GM19372 (cell line): ENCODE measurements around the gene SOHLH1.

Experiments used
- ATAC-seq: cut with Tn5 transposase; IDR thresholded peaks from one replicate; pipeline ENCODE4 v1.9.1; 2021; ENCODE audit warnings: mild to moderate bottlenecking, low read depth, moderate library complexity; ENCODE audit not compliant: unreplicated experiment

Gene SOHLH1

GRCh38 chr9:135705376-135705775 lies 6.1 kb upstream of the SOHLH1 start:
- ATAC-seq = no peak

GRCh38 chr9:135704483-135704882 lies 5.2 kb upstream of the SOHLH1 start:
- no peak for ATAC-seq

GRCh38 chr9:135703726-135704125 lies 4.4 kb upstream of the SOHLH1 start:
- ATAC-seq = no peak

- ATAC-seq = no peak
Measured at GRCh38 chr9:135701959-135702721, 2.9 kb upstream of the SOHLH1 start, which contains the start of gene KCNT1. Gene KCNT1, plus strand, starts transcription at chr9:135702185. Its CDS starts 74 bp downstream, at chr9:135702259.

GRCh38 chr9:135701067-135701958 lies 2.0 kb upstream of the SOHLH1 start:
- no peak for ATAC-seq

- no peak for ATAC-seq
Measured at GRCh38 chr9:135700525-135700924, 1.2 kb upstream of the SOHLH1 start.

GRCh38 chr9:135698767-135699166 lies 514 bp downstream of the SOHLH1 start:
- no peak for ATAC-seq

- ATAC-seq = no peak
Measured at GRCh38 chr9:135698236-135698635, 1.0 kb downstream of the SOHLH1 start.

DNA sequence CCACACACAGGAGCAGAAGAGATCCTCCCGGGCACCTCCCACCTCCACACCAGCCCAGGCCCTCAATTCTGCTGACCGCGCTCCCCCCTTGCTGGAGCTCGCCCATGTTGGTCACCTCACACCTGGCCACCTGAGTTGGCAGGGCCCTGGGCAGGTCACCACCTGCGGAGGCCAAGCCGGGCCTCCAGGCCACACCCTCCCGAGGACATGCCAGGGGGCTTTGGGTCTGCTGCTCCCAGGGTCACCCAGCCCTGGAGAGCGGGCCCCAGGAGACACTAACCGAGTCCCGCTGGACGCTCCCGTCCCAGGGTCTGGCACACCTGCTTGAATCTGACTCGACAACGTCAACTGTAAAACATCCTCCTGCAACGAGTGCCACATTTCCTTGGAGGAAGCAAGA lies 2.1 kb downstream of the SOHLH1 start:
- ATAC-seq = no peak

GRCh38 chr9:135696446-135696845 lies 2.8 kb downstream of the SOHLH1 start:
- ATAC-seq = no peak

GRCh38 chr9:135695642-135696041 lies 3.6 kb downstream of the SOHLH1 start:
- no peak for ATAC-seq

DNA sequence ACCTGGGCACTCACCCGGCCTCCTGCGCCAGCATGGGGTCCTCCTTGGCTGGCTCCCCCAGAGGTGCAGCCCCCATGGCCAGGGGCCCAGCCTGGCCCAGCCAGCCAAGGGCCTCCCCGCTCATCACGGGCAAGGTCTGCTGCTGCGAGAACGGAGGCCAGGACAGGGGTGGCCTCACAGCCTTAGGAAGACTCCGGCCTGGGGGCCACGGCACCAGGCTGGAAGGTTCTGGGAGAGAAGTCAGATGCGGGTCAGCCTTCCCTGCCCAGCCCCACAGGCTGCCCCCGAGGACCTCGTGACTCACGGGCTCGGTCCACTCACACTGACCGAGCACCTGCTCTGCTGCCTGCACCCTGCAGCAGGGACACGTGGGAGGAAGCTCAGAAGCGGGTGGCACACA lies 4.2 kb downstream of the SOHLH1 start:
- ATAC-seq = no peak

DNA sequence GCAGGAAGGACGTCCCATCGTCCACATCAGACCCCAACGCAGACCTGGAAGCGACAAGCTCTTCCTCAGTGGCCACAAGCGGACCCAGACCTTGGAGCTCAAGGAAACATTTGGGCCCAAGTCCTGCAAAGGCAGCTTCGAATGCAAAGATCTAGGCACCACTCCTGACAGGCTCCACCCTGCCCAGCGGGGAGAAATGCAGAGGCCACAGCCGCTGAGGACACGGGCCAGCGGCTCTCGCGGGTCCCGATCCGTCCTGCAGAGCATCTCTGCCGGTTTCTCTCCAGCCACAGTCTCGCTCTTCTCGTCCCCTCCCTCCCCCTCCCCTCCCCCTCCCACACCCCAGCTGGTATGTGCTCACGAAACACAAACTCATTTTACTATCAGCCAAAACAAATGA lies 4.9 kb downstream of the SOHLH1 start:
- no peak for ATAC-seq

DNA sequence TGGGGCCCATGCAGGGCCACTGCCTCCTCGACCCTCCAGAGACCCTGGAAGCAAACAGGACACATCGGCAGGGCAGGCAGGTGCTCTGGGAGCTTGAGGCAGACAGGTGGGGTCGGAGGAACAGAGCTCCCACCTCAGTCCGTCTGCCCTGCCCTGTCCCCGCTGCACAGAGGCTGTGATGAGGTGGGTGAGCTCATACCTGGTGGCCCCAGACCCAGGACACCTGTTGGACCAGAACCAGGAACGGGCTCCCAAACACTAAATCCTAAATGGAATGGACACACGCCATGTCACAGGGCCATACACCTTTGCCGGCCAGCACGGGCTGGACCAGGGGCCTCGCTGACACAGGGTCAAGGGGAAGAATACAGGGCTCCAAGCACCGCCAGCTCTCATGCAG lies 5.5 kb downstream of the SOHLH1 start:
- ATAC-seq = no peak

- ATAC-seq = no peak
Measured at GRCh38 chr9:135693265-135693664, 6.0 kb downstream of the SOHLH1 start.

GRCh38 chr9:135692410-135692809 lies 6.9 kb downstream of the SOHLH1 start:
- no peak for ATAC-seq

- no peak for ATAC-seq
Measured at GRCh38 chr9:135690836-135691570, 8.3 kb downstream of the SOHLH1 start.

DNA sequence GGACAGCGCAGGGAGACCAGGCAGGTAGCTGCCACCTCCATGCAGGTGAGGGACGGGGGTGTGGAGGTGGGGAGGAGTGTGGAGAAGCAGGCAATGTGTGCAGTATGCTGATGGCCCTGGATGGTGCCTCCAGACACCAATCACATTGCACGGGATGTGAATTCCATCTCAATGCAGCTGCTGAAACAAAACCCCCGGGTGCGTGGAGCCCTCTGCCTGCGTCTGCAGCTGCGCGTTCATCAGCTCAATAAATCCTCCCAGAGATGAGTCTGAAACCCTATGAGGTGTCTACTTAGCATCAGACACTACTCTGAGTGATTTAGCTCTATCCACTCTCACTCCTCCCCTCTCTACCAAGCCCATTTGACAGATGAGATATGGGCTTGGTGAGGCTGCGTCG lies 10.3 kb downstream of the SOHLH1 start:
- no peak for ATAC-seq

DNA sequence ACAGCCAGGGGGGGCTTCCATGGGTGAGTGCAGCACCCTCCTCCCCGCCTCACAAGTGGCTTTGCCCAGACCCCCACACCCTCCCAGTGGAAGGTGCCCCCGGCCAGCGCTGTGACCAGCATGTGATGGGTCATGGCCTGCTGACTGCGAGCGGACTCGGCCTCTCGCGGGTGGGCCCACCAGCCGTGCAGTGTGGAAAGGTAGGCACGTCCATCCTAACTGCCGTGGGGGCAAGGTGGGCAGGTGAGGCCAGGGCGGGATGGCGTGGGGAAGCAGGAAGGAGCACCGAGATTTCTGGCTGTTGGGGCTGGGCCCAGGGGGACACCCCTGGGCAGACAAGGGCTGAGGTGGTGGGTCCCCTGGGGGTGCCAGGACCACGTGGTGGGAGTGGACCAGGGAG lies 12.1 kb downstream of the SOHLH1 start:
- no peak for ATAC-seq

DNA sequence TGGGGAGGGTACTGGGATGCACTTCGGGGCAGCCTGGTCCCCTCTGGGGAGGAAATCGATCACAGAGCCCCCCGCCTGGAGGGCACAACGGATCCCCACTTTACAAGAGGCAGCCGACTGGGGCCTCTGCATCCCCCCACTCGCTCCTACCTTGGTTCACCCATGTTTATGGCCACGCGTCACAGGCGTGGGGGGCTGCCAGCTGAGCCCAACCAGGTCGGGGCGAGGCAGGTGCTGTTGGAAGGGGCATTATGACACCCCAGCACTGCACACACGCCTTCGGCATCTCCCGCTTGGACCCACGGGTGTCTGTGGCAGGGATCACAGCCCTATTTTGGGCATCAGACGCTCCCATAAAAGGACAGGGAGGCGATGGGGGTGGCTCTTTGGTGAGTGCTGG lies 14.6 kb downstream of the SOHLH1 start:
- ATAC-seq = no peak
